ENCODE results near the gene JARID2.

DNA sequence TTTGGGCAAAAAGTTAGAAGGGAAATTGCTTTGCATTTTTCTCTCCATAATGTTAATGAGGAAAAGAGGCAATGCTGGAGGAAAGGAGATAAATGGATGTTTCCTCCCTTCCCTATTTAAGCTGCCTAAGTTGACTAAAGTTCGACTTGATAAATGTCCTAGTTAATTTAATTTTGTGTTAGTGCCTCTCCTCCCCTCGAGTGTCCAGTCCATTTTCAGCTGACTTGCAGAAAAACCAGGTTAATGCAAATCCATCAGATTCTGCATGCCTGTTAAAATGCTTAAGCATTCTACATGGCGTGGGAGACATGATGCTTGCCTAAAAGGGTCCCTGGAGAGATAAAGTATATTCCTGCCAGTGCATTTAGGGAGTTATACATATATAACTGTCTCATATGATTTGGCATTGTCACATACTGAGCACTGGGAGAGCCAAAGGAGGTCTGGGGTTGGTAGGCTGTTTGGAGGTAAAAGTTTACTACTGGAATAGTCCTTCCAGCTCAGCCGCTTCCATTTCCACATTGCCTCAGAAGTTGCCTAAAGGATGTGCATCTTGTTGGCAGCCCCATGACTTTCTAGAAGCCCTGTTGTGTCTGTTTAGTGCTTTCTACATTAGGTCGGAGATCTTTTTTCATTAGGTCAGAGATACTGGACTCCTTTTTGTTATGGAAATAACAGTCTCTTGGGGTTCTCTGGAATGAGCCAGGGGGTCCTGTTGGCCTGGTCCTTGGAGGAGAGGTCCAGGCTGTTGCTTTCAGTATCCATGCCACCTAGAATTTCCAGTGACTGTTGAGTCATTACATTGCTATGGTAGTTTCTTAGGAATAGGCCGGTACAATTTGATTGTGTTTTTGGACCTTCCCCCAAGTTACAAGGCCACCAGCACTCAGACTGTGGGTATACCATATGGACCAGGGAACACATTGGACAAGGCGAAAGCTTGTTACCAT, 30.4 kb downstream of the JARID2 start:
- TF ChIP-seq, protein P1, sequence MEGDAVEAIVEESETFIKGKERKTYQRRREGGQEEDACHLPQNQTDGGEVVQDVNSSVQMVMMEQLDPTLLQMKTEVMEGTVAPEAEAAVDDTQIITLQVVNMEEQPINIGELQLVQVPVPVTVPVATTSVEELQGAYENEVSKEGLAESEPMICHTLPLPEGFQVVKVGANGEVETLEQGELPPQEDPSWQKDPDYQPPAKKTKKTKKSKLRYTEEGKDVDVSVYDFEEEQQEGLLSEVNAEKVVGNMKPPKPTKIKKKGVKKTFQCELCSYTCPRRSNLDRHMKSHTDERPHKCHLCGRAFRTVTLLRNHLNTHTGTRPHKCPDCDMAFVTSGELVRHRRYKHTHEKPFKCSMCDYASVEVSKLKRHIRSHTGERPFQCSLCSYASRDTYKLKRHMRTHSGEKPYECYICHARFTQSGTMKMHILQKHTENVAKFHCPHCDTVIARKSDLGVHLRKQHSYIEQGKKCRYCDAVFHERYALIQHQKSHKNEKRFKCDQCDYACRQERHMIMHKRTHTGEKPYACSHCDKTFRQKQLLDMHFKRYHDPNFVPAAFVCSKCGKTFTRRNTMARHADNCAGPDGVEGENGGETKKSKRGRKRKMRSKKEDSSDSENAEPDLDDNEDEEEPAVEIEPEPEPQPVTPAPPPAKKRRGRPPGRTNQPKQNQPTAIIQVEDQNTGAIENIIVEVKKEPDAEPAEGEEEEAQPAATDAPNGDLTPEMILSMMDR (optimal IDR thresholded peaks at IDR 0.05 in 1 of 3, IDR thresholded peaks at IDR 0.05 in 1 of 3, conservative IDR thresholded peaks at IDR 0.05 in 1 of 3; ENCODE audit: extremely low read depth in 1 of 3, insufficient read depth in 2 of 3, low read length in 3 of 3), result no peak
- no peak for TF ChIP-seq EZH2 (IDR thresholded peaks at IDR 0.05; ENCODE audit: low read length)

All from keratinocyte (primary cell).